Skin of body (tissue), 2 donors: ENCODE results near the gene ARHGAP26. TPM values are rescaled to one million over a fixed set of nuclear protein-coding genes. Genes with fewer than 3 reads are reported as not detected.
"Not testable (repeated sequence)": the region's sequence is repeated elsewhere in the genome, so short reads cannot be mapped to it uniquely, and the experiment has no call there.

Source experiments
- DNase-seq: peaks from one replicate; lab custom pipeline; 2025; lab: John Stamatoyannopoulos, UW
- total RNA-seq: library from RNA; depleted of rRNA; stranded (reverse); fragments of >200 nt; gene quantifications from one replicate; pipeline ENCODE4 v1.2.3, GENCODE V29; 2014

ARHGAP26 gene
- total RNA-seq, 1 donor from 2014 or later: 40.6 TPM

GRCh38 chr5:142979636-142980035 lies 209.5 kb downstream of the ARHGAP26 start:
- DNase-seq: no peak

GRCh38 chr5:142981475-142981874 lies 211.3 kb downstream of the ARHGAP26 start:
- no peak for DNase-seq

- DNase-seq: peak; percentile 61
Measured at GRCh38 chr5:142981886-142982820, 212.0 kb downstream of the ARHGAP26 start.

- DNase-seq: no peak
Measured at GRCh38 chr5:142982821-142983200, 212.6 kb downstream of the ARHGAP26 start.

- DNase-seq: no peak
Measured at GRCh38 chr5:142984011-142984410, 213.8 kb downstream of the ARHGAP26 start.

DNA sequence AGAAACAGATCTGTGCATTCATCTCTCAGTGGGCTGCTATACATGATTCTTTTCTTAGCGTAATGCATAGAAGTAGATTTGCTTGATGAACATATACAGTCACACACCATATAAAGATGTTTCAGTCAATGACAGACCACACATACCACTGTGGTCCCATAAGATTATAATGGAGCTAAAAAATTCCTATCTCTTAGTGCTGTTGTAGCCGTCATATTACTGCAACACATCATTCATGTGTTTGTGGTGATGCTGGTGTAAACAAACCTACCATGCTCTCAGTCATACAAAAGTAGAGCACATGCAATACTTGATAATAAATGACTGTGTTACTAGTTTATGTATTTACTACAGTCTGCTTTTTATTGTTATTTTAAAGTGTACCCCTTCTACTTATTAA lies 214.3 kb downstream of the ARHGAP26 start:
- DNase-seq: no peak

GRCh38 chr5:142989270-142989669 lies 219.1 kb downstream of the ARHGAP26 start:
- not testable (repeated sequence) for DNase-seq

DNA sequence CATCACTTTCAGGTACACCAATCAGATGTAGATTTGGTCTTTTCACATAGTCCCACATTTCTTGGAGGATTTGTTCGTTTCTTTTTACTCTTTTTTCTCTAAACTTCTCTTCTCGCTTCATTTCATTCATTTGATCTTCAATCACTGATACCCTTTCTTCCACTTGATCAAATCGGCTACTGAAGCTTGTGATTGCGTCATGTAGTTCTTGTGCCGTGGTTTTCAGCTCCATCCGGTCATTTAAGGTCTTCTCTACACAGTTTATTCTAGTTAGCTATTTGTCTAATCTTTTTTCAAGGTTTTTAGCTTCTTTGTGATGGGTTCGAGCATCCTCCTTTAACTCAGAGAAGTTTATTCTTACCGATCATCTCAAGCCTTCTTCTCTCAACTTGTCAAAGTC lies 219.9 kb downstream of the ARHGAP26 start:
- not testable (repeated sequence) for DNase-seq

- DNase-seq: no peak
Measured at GRCh38 chr5:142994218-142994617, 224.0 kb downstream of the ARHGAP26 start.

GRCh38 chr5:142995621-142996020 lies 225.4 kb downstream of the ARHGAP26 start:
- DNase-seq: not testable (repeated sequence)

- DNase-seq: no peak
Measured at GRCh38 chr5:142997591-142997990, 227.4 kb downstream of the ARHGAP26 start.

DNA sequence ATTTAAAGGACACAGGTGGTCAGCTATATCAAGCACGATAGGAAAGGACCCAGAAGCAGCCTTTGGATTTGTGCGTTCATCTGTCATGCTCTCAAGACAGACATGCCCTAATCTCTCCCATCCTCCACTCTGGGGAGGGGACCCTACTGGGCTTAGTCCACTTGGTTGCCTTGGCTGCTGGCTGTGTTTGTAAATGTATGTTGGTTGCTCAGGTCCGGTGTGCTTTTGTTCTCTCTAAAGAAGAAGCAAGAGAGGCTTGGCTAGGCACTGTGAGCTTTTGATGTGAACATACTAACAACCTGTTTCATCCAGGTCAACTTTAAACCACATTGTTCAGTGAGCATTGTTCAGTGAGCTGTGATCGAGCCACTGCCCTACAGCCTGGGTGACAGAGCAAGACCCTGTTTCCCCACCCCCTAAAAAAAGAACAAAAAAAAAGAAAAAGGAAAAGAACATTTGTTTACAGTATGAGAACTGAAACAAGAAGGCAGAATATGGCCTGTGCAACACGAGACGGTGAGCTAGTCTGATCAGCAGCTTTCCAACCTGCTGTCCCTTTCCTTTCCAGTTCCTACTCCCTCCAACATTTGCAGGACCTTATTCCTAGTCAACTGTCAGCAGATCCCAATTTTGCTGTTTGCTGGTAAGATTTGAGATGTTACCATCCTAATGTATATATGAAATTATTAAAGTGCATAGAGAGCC lies 228.3 kb downstream of the ARHGAP26 start:
- no peak for DNase-seq

DNA sequence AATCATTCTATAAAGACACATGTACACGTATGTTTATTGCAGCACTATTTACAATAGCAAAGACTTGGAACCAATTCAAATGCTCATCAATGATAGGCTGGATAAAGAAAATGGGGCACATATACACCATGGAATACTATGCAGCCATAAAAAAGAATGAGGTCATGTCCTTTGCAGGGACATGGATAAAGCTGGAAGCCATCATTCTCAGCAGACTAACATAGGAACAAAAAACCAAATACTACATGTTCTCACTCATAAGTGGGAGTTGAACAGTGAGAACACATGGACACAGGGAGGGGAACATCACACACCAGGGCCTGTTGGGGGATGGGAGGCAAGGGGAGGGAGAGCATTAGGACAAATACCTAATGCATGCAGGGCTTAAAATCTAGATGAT lies 230.4 kb downstream of the ARHGAP26 start:
- not testable (repeated sequence) for DNase-seq

GRCh38 chr5:143001764-143002351 lies 231.7 kb downstream of the ARHGAP26 start:
- no peak for DNase-seq

DNA sequence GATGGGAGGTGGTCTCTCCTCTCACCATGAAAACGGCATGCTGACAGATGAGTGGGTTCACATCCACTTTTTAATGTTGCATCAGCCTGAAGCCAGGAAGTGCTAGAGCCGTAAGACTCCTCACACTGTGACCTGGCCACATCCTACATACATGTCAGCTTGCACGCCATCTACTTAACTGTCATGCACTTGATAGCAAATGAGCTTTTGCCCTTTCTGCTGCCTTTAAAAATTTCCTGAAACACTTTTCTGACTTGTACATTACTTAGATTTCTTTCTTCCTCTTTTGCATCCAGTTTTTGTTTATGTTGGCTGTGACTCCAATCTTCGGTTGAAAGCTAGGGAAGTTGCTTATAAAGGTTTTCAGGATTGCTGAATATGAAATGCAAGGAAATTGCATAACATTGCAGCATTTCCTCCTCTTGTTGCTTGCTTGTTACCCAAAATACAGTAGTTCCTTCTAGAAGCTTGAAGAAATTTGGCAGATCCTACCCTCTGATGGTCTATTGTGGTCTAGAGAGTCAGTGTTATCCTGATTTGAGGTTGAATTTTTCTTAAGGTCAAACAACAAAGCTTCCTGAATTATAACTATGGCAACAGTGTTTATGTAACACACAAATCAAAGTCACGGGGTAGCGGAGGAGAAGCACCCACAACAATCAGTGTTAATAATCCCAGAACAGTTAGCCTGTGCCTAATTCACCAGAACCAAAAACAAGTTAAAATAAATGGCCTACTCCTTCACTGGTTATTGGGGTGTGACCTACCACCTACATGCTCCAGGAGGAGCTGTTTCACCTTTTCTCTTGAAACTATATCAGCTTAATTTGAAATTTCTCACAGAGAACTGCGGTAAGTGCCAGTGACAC lies 232.5 kb downstream of the ARHGAP26 start:
- DNase-seq: peak; percentile 78

DNA sequence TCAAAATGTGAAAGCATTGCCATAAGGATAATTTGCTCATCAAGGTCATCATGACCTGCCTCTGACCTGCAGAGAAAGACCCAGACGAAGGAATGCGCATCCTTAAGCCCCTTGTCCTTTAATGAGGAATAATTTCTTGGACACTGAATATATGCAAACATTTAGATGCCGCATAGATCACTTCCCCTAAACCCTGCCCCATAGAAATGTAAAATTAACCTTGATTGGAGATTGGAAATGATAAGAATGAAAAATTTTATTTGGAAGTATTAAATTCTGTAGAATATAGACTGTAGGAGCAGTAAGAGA lies 233.1 kb downstream of the ARHGAP26 start:
- no peak for DNase-seq

- DNase-seq: no peak
Measured at GRCh38 chr5:143004361-143005145, 234.4 kb downstream of the ARHGAP26 start.

- DNase-seq: no peak
Measured at GRCh38 chr5:143006501-143006900, 236.3 kb downstream of the ARHGAP26 start.

DNA sequence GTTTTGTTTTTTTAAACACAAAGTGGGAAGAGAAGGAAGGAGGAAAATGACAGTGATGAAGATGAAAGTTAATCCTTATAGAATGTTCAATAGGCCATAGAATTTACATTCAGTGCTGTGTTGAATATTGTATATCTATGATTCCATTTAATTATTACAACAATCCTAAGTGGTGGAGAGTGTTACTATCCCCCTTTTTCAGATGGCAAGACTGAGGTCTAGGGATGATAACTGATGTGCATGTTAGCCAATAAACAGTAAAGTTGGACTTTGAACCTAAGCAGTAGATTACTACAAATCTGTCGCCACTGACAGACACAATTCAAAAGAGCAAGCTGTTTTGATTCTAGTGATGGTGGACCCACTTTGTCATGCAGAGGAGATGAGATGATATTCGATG lies 237.9 kb downstream of the ARHGAP26 start:
- no peak for DNase-seq

- DNase-seq: peak; percentile 29
Measured at GRCh38 chr5:143008809-143009521, 238.8 kb downstream of the ARHGAP26 start.
